OCI-LY3 (cell line): ENCODE measurements around the gene THAP10.

Experiments used
- CTCF ChIP-seq: fragments of 200-600, 300-600 bp; sonication (generic); IDR thresholded peaks from 2 replicates; pipeline ENCODE4 v1.5.1; 2014; ENCODE audit warnings: antibody characterized with exemption, low read length, low read depth
- EZH2phosphoT487 ChIP-seq: fragments of 200-600 bp; shearing (Covaris generic); IDR thresholded peaks from 2 replicates; pipeline ENCODE4 v1.6.1; 2018; ENCODE audit warnings: antibody characterized with exemption, mixed run types, low read depth

DNA sequence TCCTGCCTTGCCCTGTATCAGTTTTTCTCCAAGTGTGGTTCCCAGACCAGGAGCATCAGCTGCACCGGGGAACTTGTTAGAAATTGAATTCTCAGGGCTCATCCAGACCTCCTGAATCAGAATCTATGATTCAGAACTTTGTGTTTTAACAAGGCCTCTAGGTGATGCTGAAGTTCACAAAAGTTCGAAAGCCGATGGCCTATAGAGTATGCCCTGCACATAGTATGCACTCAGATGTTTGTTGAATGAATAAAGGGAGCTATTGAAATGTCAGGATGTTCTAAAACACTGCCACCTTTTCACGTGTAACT, 37.6 kb downstream of the THAP10 start:
- TF ChIP-seq CTCF, result peak; percentile 11; the same call in 1 of the 2 replicates
- no peak for TF ChIP-seq EZH2phosphoT487
